GM08714 (cell line): Measurements from ENCODE around the gene DEFB126.
"Not testable (repeated sequence)": the region's sequence is repeated elsewhere in the genome, so short reads cannot be mapped to it uniquely, and the experiment has no call there.

ENCODE experiments used
- H3K4me3 ChIP-seq: fragments of 200-500 bp; sonication (Bioruptor generic); 2 replicates; pipeline ENCODE4 v1.5.1; 2014; ENCODE audit warnings: mild to moderate bottlenecking, low read length, inconsistent platforms
- ZNF274 ChIP-seq: IDR thresholded peaks from 2 replicates; pipeline ENCODE4 v1.6.1; 2012; ENCODE audit warnings: mild to moderate bottlenecking, low read depth, low read length

Gene DEFB126, protein sequence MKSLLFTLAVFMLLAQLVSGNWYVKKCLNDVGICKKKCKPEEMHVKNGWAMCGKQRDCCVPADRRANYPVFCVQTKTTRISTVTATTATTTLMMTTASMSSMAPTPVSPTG

DNA sequence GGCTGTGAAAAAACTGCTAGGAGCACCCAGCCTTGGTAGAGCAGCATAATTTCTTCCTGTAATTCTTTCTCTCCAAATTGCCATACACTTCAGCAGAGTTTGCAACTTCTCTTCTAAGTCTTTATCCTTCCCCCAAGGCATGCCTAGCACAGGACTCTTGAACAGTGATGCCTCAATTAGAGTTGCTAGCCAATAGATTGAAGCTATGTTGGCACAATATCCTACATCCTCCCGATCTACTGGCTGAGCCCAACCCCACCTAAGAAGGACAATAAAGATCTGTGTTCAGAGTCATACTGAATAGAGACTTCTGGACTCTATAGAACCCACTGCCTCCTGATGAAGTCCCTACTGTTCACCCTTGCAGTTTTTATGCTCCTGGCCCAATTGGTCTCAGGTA lies at the start of gene DEFB126:
DEFB126 (plus strand) TSS at position 301 of the 400 bp plus-strand sequence; CDS start at position 340, 39 bp downstream.
- TF ChIP-seq ZNF274: no peak
- H3K4me3 ChIP-seq: no peak within 1 kb of the TSS

DNA sequence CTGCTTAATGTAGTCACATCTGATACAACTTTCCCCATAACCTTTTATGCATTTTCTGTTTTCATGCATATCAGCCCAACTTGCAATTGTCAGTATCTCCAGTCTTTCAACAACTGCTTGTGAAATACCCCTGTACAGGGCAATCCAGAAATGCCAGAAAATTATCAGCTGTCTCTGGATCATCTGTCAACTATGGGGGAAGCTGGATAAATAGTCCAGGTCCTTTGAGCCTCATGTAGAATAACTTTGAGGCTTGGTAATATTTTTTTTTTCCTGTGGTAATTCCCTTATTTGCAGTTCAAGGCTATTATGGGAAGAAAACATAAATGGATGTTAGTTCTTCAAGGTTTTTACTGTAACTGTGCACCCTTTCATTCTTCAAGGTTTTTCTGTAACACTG lies 48.7 kb upstream of the DEFB126 start:
- TF ChIP-seq ZNF274: no peak
- H3K4me3 ChIP-seq: no peak overlapping the region

DNA sequence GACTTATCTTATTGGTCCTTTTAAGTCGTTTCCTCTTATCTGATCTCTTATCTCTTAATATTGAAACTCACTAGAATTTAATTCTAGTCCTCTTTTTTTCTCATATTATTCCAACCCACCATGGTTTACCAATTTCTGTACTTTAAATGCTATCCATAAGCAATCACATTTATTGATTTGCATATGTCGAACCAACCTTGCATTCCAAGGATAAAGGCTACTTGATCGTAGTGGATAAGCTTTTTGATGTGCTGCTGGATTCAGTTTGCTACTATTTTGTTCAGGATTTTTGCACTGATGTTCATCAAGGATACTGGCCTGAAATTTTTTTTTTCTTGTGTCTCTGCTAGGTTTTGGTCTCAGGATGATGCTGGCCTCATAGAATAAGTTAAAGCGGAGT lies 47.2 kb upstream of the DEFB126 start:
- TF ChIP-seq ZNF274: no peak
- H3K4me3 ChIP-seq: no peak overlapping the region

DNA sequence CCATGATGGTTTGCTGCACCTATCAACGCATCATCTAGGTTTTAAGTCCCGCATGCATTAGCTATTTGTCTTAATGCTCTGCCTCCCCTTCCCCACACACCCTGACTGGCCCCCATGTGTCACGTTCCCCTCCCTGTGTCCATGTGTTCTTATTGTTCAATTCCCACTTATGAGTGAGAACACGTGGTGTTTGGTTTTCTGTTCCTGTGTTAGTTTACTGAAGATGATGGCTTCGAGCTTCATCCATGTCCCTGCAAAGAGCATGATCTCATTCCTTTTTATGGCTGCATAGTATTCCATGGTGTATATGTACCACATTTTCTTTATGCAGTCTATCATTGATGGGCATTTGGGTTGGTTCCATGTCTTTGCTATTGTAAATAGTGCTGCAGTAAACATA lies 44.7 kb upstream of the DEFB126 start:
- not testable (repeated sequence) for H3K4me3 ChIP-seq

DNA sequence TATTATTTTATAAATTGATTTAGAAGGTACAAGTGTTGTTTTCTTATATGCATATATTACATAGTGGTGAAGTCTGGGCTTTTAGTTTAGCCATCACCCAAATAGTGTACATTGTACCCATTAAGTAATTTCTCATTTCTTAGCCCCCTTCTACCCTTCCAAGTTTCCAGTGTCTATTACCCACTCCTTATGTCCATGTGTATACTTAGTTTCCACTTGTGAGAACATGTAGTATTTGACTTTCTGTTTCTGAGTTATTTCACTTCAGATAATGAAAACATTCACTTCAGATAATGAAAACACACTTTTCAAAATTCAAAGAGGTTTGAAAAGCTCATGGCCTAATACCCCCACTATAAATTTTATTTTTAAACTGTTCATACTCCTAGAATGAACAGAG lies 40.4 kb upstream of the DEFB126 start:
- no peak overlapping the region for H3K4me3 ChIP-seq
- no peak for TF ChIP-seq ZNF274

DNA sequence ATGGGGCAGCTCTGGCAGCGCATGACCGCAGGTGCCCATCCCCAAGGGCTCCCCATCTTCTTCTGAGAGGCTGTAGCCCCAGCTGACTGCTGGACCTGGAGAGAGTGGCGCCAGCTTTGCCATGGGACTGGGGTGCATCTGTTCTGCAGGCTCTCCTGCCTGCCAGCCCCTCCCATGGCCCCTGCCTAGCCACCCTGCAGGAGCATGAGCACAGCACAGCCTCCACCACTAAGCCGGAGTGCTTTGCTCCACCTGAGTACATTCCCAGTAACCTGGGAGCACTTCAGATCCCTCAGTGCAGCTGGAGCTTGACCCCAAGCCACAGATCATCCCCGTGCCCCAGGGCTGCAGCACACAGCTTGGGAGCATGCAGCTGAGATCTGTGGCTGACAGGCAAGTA lies 38.9 kb upstream of the DEFB126 start:
- no peak for TF ChIP-seq ZNF274
- no peak overlapping the region for H3K4me3 ChIP-seq

DNA sequence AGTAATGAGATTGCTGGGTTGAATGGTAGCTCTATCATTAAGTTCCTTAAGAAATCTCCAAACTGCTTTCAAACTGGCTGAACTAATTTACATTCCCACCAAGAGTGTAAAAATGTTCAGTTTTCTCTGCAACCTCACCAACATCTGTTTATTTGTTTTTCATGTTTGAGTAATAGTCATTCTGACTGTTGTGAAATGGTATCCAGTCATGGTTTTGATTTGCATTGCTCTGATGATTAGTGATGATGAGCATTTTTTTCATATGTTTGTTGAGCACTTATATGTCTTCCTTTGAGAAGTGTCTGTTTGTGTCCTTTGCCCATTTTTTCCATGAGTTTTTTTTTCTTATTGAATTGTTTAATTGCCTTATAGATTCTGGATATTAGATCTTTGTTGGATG lies 30.0 kb upstream of the DEFB126 start:
- H3K4me3 ChIP-seq: no peak overlapping the region
- TF ChIP-seq ZNF274: no peak

DNA sequence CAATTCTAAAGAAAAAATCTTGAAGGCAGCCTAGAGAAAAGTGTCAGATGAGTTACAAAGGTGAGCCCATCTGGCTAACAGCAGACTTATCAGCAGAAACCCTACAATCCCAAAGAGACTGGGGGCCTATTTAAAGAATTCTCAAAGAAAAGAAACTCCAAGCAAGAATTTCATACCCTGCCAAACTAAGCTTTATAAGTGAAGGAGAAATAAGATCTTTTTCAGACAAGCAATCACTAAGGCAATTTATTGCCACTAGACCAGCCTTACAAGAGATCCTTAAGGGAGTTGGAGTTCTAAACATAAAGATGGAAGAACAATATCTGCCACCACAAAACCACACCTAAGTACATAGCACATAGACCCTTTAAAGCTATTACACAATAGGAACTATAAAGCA lies 24.9 kb upstream of the DEFB126 start:
- TF ChIP-seq ZNF274: no peak
- no peak overlapping the region for H3K4me3 ChIP-seq

DNA sequence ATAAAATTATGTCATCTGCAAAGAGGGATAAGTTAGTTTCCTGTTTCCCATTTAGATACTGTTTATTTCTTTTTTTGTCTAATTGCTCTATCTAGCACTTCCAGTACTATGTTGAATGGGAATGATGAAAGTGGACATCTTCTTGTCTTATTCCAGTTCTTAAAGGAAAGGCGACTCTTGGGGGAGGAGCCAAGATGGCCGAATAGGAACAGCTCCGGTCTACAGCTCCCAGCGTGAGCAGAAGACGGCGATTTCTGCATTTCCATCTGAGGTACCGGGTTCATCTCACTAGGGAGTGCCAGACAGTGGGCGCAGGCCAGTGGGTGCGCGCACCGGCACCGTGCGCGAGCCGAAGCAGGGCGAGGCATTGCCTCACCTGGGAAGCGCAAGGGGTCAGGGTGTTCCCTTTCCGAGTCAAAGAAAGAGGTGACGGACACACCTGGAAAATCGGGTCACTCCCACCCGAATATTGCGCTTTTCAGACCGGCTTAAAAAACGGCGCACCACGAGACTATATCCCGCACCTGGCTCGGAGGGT lies 12.5 kb upstream of the DEFB126 start:
- not testable (repeated sequence) for H3K4me3 ChIP-seq

DNA sequence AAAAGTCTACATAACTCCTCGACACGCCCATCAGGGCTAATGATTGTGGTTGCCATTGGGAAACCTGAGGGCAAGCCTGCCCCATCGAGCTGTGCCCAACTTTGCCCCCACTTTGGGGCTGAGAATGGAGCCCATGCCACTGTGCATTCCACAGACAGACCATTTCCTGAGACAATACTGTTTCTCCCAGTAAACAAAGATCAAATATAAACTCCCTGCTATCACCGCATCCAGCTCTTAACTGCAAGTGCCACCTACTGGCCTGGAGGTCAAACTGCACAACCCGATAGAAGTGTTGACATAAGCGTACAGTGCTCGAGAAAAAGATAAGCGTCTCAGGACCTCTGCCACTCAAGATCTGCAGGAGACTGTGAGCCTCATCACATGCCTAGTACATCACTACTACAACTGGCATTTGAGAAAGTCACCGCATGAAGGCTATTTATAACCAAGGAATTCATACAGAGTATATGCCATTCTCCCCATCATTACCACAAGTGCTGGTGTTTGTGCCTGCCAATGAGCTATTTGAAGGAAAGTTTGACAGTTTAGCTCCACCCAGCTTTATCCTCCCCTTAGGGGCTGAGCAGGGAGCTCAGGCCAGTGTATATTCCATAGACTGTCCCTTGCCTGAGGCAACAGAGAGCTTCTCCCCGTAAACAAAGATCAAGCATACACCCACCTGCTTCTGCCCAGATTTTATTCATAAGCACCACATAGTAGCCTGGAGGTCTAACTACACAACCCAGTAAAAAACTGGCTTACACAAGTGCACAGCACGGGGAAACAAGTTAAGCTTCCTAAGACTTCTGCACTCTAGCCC lies 4.5 kb upstream of the DEFB126 start:
- TF ChIP-seq ZNF274: no peak
- no peak overlapping the region for H3K4me3 ChIP-seq

DNA sequence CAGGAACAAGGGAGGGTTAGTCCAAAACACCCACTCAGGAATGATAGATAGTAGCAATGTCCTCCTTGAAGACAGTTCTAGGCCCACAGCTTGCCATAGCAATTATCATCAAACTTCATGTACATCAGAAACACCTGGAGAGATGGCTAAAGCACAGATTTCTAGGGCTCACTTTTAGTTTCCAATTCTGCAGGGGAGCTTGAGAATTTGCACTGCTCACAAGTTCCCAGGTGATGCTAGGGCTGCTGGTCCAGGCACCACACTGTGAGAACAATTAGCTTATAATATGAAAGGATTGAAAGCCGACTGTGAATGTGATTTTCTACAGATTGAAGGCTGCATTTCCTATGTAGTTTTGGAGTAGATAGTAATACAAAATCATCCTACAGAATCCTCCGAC lies 3.5 kb downstream of the DEFB126 start:
- no peak for TF ChIP-seq ZNF274

DNA sequence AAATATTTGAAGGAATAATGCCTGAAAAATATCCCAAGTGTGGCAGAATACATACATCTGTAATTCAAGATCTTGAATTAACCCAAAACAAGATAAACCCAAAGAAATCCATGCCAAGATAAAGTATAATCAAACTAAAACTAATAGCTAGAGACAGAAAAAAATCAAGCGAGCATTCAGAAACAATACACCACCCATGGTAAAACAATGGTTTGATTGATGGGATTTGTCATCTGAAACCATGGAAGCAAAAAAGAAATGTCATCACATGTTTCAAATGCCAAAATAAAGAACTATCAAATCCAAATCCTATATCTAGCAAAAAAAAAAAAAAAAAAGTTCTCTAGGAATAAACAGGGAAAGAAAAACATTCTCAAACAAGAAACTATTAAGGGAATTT lies 9.7 kb downstream of the DEFB126 start:
- no peak for TF ChIP-seq ZNF274
- H3K4me3 ChIP-seq: no peak overlapping the region

More for the DNA sequence above, 3.5 kb downstream of the DEFB126 start:
- H3K4me3 ChIP-seq: no peak overlapping the region

DNA sequence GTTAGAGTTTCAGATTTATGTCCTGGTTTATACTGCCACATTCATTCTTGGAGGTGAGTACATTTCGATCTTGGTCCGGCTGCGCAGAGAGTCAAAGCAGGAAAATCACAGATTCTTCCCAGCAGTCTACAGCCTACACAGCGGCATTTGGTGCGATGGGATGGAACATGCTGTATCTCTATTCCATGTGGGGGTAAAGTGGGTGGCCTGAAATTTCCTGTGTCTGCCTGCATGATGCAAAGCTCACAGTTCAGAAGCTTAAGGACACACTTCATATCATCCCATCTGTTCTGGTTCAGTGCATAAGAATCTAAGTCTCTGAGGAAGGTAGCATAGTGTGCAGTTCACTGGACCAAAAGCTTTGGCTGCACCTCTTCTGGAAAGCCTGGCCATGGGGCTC lies 14.8 kb downstream of the DEFB126 start, which contains the start of gene DEFB127:
DEFB127 (plus strand) TSS at position 301 of the 400 bp plus-strand sequence; CDS start at position 392, 91 bp downstream.
- H3K4me3 ChIP-seq: no peak within 1 kb of the TSS
- no peak for TF ChIP-seq ZNF274

DNA sequence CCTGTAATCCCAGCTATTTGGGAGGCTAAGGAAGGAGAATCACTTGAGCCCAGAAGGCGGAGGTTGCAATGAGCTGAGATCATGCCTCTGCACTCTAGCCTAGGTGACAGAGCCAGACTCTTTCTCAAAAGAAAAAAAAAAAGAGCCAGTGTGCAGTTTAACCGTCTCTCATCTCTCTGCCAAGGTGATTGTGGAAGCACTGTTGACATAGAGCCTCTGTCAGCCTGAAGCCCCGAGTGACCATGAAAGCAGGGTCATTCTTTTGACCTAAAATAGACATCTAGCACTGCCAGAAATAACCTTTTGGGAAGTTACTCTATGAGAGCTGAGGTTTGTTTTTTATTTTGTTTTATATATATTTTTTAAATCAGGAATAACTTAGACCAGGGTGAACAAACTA lies 22.2 kb downstream of the DEFB126 start:
- no peak for TF ChIP-seq ZNF274
- H3K4me3 ChIP-seq: no peak overlapping the region

DNA sequence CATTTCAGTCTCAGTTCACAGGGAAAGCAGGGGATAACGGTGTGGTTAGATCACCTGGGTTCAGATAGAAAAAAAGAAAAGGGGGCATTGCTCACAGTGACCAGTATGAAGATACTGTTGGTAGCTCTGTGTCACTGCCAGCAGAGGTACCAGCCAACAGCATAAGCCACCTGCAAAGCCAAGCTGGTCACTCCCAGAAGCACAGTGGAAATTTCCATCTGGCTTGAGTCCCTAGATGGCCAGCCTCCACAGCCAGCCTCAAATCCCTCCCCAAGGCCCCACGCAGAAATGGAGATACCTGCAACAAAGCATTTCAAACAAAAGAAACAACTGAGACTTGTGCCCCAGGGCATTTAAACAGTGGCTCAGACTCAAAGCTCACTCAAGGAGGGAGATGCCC lies 26.5 kb downstream of the DEFB126 start:
- H3K4me3 ChIP-seq: no peak overlapping the region
- no peak for TF ChIP-seq ZNF274

DNA sequence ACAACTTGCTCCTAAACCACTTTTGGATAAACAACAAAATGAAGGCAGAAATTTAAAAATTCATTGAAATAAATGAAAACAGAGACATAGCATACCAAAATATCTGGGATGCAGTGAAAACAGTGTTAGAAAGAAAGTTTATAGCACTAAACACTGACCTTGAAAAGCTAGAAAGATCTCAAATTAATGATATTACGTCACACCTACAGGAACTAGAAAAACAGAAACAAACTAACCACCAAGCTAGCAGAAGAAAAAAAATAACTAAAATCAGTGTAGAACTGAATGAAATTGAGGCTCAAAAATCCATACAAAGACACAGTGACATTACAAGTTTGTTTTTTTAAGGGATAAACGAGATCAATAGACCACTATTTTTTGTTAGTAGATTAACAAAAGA lies 41.9 kb downstream of the DEFB126 start:
- H3K4me3 ChIP-seq: no peak overlapping the region
- no peak for TF ChIP-seq ZNF274
